T-helper 17 cell (primary cell): ENCODE results near the gene FOXK1. TPM values are rescaled to one million over a fixed set of nuclear protein-coding genes. Genes with fewer than 3 reads are reported as not detected.
"Not testable (repeated sequence)": the region's sequence is repeated elsewhere in the genome, so short reads cannot be mapped to it uniquely, and the experiment has no call there.

Source experiments
- ATAC-seq: fragments of 150-1000 bp; cut with Tn5 transposase; 2 replicates; pipeline ENCODE4 v1.10.0; 2021; ENCODE audit warnings: mild to moderate bottlenecking, moderate library complexity
- DNase-seq, 3 donors: peaks; one replicate each; pipeline versions ENCODE4 v3.0.0 to v3.0.0-alpha.2; 2020 to 2021
- H3K9me3 ChIP-seq: one replicate; pipeline ENCODE4 v1.7.0; 2013; ENCODE audit warnings: low read length, mild to moderate bottlenecking; ENCODE audit not compliant: control insufficient read depth, poor library complexity, severe bottlenecking
- H3K27ac Mint-ChIP-seq: one replicate; pipeline ENCODE4 v1.8.0; 2022; ENCODE audit warnings: mild to moderate bottlenecking, moderate library complexity, mixed read lengths
- H3K27me3 Mint-ChIP-seq: one replicate; pipeline ENCODE4 v1.8.0; 2022; ENCODE audit warnings: mixed read lengths
- H3K36me3 Mint-ChIP-seq: one replicate; pipeline ENCODE4 v1.8.0; 2022; ENCODE audit warnings: low read depth, mixed read lengths
- H3K4me1 Mint-ChIP-seq: one replicate; pipeline ENCODE4 v1.8.0; 2022; ENCODE audit warnings: mild to moderate bottlenecking, mixed read lengths
- H3K4me3 Mint-ChIP-seq: one replicate; pipeline ENCODE4 v1.8.0; 2022; ENCODE audit warnings: mild to moderate bottlenecking, moderate library complexity, mixed read lengths
- total RNA-seq, 4 donors: library from RNA in 2 of 4; stranded (reverse) in 2 of 4; gene quantifications; one replicate each; pipeline ENCODE4 v1.2.3 and lab custom pipeline; 2022 to 2026

Gene FOXK1
- total RNA-seq, 2 donors from 2014 or later, result 59.8 to 60.9 TPM

DNA sequence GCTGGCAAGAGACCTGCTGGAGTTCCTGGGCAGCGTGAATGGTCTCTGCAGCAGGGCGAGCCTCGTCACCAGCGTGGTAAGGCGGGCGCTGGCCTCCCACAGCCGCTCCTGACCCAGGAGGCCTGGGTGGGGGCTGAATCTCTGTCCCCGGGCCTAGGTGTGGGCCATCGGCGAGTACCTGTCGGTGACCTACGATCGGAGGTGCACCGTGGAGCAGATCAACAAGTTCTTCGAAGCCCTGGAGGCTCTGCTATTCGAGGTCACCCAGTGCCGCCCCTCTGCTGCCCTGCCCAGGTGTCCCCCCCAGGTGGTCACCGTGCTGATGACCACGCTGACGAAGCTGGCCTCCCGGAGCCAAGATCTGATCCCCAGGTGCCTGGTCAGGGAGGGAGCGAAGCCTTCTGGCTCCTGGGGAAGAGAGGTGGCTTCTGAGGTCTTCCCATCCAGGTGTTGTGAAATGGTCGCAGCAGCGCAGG lies 108.5 kb downstream of the FOXK1 start:
- no peak for DNase-seq
- no peaks in the 10 kb centered on the region for H3K27me3 Mint-ChIP-seq
- ATAC-seq, result no peak
- H3K27ac Mint-ChIP-seq, result no peak overlapping the region
- peaks cover 8% of the 10 kb centered on the region for H3K4me1 Mint-ChIP-seq
- no peak overlapping the region for H3K4me3 Mint-ChIP-seq
- peaks cover 3% of the 10 kb centered on the region for H3K36me3 Mint-ChIP-seq
- H3K9me3 ChIP-seq, result no peaks in the 10 kb centered on the region

DNA sequence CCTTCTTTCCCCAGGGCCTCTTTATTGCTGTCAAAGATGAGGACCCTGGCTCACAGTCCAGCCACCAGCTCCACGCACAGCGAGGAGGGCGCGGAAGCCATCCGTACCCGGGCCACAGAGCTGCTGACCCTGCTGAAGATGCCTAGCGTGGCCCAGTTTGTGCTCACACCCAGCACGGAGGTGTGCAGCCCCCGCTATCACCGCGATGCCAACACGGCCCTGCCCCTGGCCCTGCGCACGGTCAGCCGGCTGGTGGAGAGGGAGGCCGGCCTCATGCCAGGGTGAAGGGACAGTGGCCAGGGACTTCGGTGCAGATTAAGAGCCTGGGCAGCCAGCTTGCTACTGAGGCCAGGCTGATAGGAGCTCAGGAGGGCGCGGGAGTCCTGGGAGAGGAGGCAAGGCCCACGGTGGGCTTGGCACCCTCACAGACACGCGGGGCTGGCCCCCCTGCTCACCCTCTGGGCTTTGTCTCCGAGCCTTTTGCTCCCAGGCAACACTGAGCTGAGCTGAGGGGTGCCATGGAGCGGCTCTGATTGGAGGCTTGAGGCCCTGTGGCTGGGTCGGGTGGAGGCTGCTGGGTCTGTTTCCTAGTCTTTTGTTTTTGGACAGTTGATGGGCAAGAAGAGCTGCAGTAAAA lies 109.1 kb downstream of the FOXK1 start:
- H3K36me3 Mint-ChIP-seq, result peaks cover 3% of the 10 kb centered on the region
- ATAC-seq (no peak), DNase-seq (no peak)
- no peaks in the 10 kb centered on the region for H3K9me3 ChIP-seq
- peaks cover 8% of the 10 kb centered on the region for H3K4me1 Mint-ChIP-seq
- H3K4me3 Mint-ChIP-seq, result peak overlapping the region; percentile 43
- H3K27me3 Mint-ChIP-seq, result no peaks in the 10 kb centered on the region
- no peak overlapping the region for H3K27ac Mint-ChIP-seq

DNA sequence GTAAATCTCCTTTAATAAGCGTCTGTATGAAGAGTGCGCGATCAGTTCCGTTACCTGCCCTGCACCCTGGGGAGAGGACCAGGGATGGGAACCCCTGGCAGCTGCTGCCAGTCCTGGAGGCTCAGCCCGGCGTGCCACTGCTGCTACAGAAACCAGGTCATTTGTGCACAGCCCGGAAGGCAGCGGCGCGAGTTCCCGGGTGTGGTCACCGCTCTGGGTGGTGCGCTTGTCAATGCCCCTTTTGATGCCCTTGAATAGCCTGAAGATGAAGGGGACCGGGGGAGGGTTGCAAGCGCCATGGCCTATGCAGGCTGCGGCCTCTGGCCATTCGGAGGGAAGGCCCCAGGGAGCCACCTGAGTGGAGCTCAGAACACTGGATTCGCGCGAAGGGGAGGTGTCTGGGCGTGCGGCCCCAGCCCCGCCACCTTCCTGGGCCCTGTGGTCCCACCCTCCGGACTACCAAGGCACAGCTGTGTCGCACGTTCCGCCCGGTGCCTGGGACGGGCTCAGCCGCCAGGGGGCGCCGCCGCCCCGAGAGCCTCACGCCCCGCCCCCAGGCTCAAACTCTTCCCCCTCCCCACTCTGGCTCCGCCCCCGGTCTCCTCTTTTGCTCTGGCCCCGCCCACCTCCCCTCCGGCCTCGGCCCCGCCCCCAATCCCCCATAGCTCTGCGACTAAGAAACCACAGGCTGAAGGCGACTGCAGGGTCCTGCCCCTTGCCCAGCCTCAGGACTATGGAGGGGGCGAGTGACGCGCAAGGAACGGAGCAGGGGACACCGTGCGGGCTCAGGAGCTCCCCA lies 109.8 kb downstream of the FOXK1 start:
- H3K4me3 Mint-ChIP-seq, result peak overlapping the region; percentile 43
- H3K9me3 ChIP-seq, result no peaks in the 10 kb centered on the region
- no peaks in the 10 kb centered on the region for H3K27me3 Mint-ChIP-seq
- peak; percentile 73 to 77 (median 76) for DNase-seq
- peaks cover 3% of the 10 kb centered on the region for H3K36me3 Mint-ChIP-seq
- no peak overlapping the region for H3K27ac Mint-ChIP-seq
- H3K4me1 Mint-ChIP-seq, result peaks cover 8% of the 10 kb centered on the region
- ATAC-seq, result peak; percentile 84

DNA sequence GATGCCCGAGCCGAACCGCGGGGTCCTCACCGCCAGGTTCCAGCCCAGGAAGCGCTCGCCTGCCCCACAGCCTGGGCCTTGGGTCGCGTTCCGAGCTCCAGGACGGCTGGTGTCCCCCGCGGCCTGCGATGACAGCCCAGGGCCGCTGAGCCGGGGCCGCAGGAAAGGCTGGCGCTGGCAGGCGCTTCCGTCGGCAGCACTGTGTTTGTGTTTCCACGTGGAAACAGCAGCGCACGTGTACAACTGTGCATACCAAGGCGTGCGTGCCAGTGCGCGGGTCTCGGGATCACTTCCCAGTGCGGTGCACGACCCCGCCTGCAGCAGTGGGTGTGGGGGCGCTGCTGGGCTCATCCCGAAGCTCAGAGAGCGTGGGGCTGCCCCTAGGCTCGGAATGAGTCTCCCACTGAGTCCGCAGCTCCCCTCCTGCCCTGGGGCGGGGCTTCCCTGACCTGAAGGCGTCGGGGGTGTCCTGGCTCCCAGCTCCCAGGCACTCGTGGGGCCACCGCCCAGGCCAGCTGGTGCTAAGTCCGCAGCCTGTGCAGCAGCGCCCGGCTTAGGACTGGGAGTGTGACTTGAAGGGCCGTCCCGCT lies 110.5 kb downstream of the FOXK1 start:
- no peaks in the 10 kb centered on the region for H3K9me3 ChIP-seq
- no peak for DNase-seq
- Mint-ChIP-seq H3K27me3 (no peaks in the 10 kb centered on the region), H3K4me3 (peak overlapping the region; percentile 28), H3K36me3 (peaks cover 3% of the 10 kb centered on the region), H3K4me1 (peaks cover 8% of the 10 kb centered on the region), H3K27ac (no peak overlapping the region)
- ATAC-seq, result peak; percentile 31

DNA sequence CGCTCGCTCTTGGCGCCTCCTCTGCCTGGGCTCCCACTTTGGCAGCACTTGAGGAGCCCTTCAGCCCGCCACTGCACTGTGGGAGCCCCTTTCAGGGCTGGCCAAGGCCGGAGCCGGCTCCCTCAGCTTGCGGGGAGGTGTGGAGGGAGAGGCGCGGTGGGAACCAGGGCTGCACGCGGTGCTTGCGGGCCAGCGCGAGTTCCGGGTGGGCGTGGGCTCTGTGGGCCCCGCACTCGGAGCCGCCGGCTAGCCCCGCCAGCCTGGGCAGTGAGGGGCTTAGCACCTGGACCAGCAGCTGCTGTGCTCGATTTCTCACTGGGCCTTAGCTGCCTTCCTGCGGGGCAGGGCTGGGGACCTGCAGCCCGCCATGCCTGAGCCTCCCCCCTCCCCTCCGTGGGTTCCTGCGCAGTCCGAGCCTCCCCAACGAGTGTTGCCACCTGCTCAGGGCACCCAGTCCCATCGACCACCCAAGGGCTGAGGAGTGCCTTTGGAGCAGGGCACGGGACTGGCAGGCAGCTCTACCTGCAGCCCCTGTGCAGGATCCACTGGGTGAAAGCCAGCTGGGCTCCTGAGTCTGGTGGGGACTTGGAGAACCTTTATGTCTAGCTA lies 111.4 kb downstream of the FOXK1 start:
- not testable (repeated sequence) for ATAC-seq, H3K4me1 Mint-ChIP-seq, H3K4me3 Mint-ChIP-seq, H3K27ac Mint-ChIP-seq, H3K27me3 Mint-ChIP-seq, H3K9me3 ChIP-seq, DNase-seq, H3K36me3 Mint-ChIP-seq

GRCh38 chr7:4794171-4794570 lies 112.1 kb downstream of the FOXK1 start:
- H3K36me3 Mint-ChIP-seq, H3K27me3 Mint-ChIP-seq, H3K9me3 ChIP-seq, H3K4me3 Mint-ChIP-seq, H3K27ac Mint-ChIP-seq, ATAC-seq, H3K4me1 Mint-ChIP-seq, DNase-seq: not testable (repeated sequence)

DNA sequence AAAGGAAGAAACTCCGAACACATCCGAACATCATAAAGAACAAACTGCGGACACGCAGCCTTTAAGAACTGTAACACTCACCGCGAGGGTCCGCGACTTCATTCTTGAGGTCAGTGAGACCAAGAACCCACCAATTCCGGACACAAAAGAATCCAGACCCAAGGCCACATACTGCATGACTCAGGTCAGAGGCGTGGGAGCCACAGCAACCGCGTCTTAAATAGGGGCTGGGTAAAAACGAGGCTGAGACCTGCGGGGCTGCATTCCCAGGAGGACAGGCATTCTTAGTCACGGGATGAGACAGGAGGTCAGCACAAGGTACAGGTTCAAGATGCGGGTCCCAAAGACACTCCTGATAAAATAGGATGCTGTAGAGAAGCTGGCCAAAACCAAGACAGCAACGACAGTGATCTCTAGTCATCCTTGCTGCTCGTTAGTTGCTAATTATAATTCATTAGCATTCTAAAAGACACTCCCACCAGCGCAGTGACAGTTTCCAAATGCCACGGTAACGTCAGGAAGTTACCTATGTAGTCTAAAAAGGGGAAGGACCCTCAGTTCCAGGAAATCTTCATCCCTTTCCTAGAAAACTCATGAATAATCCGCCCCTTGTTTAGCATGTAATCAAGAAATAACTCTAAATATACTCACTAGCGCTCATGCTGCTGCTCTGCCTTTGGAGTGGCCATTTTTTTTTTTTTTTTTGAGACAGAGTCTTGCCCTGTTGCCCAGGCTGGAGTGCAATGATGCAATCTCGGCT lies 112.7 kb downstream of the FOXK1 start:
- Mint-ChIP-seq H3K27ac (no peak overlapping the region), H3K27me3 (no peaks in the 10 kb centered on the region), H3K36me3 (peaks cover 2% of the 10 kb centered on the region), H3K4me1 (peaks cover 6% of the 10 kb centered on the region), H3K4me3 (peak overlapping the region; percentile 36)
- no peak for ATAC-seq
- no peaks in the 10 kb centered on the region for H3K9me3 ChIP-seq
- no peak for DNase-seq

DNA sequence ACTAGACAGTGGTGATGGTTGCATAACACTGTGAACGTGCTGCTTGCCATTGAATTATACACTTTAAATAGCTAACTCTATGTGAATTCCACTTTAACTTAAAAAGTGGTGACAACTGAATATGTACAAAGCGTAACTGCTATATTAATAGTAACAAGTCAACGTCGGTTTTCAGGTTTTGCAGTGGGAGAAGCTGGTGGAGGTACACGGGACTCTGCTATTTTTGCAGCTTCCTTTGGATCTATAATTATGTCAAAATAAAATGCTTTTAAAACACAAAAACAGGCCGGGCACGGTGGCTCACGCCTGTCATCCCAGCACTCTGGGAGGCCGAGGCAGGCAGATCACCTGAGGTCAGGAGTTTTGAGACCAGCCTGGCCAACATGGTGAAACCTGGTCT lies 114.4 kb downstream of the FOXK1 start:
- Mint-ChIP-seq H3K27ac (no peak overlapping the region), H3K4me1 (peaks cover 7% of the 10 kb centered on the region), H3K36me3 (no peaks in the 10 kb centered on the region), H3K27me3 (no peaks in the 10 kb centered on the region), H3K4me3 (no peak overlapping the region)
- no peak for ATAC-seq
- DNase-seq, result no peak
- H3K9me3 ChIP-seq, result no peaks in the 10 kb centered on the region

DNA sequence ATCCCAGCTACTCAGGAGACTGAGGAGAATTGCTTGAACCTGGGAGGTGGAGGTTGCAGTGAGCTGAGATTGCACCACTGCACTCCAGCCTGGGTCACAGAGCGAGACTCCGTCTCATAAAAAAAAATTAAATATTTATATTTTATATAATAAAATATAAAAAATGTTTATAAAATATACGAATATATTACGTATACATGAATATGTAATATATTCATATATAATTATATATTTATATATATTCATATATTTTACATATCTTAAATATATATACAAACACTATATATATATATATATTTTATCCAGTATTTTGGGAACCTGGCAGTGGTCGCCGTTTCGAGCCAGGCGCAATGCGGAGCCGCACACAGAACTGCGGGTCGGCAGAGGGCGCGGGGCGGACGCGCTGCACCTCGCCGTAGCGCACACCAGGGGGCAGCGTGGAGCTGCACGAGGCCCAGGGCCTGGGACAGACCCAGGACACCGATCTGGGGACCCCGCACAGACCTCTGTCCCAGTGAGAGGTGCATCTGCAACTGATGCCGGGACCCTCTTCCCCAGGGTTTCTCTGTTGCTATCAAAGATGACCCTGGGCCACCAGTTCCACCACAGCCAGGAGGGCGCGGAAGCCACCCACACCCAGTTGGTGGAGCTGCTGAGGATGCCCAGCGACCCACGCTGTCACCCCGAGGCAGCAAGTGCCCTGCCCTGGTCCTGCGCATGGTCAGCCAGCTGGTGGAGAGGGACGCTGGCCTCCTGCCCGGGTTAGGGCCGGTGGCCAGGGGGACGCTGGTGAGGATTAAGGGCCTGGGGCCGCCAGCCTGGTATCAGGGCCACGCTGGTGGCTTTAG lies 116.0 kb downstream of the FOXK1 start:
- Mint-ChIP-seq H3K36me3 (no peaks in the 10 kb centered on the region), H3K4me1 (peaks cover 4% of the 10 kb centered on the region), H3K4me3 (no peak overlapping the region), H3K27me3 (no peaks in the 10 kb centered on the region), H3K27ac (no peak overlapping the region)
- H3K9me3 ChIP-seq, result no peaks in the 10 kb centered on the region
- peak; percentile 94 for ATAC-seq
- DNase-seq, result peak; percentile 44 to 58 (median 54)

GRCh38 chr7:4798706-4799235 lies 116.7 kb downstream of the FOXK1 start:
- H3K4me3 Mint-ChIP-seq, result no peak overlapping the region
- no peak for DNase-seq
- H3K27ac Mint-ChIP-seq, result no peak overlapping the region

GRCh38 chr7:4799508-4800268 lies 117.6 kb downstream of the FOXK1 start:
- no peak for DNase-seq
- H3K27me3 Mint-ChIP-seq, result no peaks in the 10 kb centered on the region

More at GRCh38 chr7:4798706-4799235, 116.7 kb downstream of the FOXK1 start:
- H3K9me3 ChIP-seq, result no peaks in the 10 kb centered on the region
- Mint-ChIP-seq H3K27me3 (no peaks in the 10 kb centered on the region), H3K4me1 (peaks cover 4% of the 10 kb centered on the region), H3K36me3 (no peaks in the 10 kb centered on the region)
- no peak for ATAC-seq

More at GRCh38 chr7:4799508-4800268, 117.6 kb downstream of the FOXK1 start:
- Mint-ChIP-seq H3K4me1 (peaks cover 2% of the 10 kb centered on the region), H3K36me3 (no peaks in the 10 kb centered on the region), H3K4me3 (no peak overlapping the region), H3K27ac (no peak overlapping the region)
- ATAC-seq, result no peak
- H3K9me3 ChIP-seq, result no peaks in the 10 kb centered on the region
